Fibroblast of skin of left biceps (primary cell): ENCODE results near the gene ZNF410.
A peak's percentile ranks its signal among the peaks of the same experiment; 100 is the strongest.

Experiments
- DNase-seq, 2 experiments: peaks; one replicate each; pipeline ENCODE4 v3.0.0-alpha.2; 2013; ENCODE audit warnings: low read depth in 2 of 2

The ZNF410 gene

GRCh38 chr14:73949752-73950734 is 63.4 kb downstream of the ZNF410 start, which contains the start of the genes COQ6 and FAM161B:
Gene COQ6, plus strand, starts transcription at chr14:73950302. Its CDS starts 31 bp downstream, at chr14:73950333.
Gene FAM161B, minus strand, starts transcription at chr14:73950094. Its CDS starts 68 bp downstream, at chr14:73950026.
- DNase-seq: peak; percentile 83 to 87

DNA sequence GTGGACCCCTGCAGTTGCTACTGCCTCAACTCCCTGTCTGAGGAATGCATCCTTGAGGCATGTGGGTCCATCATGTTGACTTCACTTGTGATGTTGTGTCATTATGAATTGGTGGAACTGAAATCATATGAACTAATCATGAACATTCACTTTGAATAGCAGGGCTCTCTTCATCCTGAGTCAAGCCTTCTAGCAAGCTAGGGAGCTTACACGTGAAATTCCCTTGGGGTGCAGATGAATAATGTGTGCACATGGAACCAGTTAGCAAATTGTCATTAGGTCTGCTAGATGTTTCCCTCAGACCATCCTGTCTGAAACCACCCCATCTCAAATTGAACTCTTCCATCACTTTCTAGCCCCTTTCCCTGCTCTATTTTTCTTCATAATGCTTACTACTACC is 67.1 kb downstream of the ZNF410 start:
- DNase-seq: no peak

- DNase-seq: no peak
Observed at GRCh38 chr14:73955674-73956073, 69.0 kb downstream of the ZNF410 start.

DNA sequence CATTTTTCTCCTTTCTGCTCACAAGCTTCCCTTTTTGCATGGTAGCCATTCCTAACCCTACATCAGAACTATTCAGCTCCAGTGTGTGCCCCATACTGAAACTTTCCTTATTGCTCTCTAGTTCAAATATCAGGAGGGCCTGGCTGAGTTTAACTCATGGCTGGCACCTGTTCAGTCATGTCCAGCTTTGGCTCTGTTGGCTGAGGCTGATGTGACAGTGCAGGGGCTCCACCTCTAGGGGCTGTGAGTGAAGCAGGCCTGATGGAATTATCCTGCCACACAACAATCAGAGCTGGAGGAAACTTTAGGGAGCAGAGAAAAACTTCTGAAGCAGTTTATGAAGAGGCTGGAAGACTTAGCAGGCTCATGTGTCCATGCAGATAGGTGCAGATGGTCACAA is 71.9 kb downstream of the ZNF410 start:
- no peak for DNase-seq

DNA sequence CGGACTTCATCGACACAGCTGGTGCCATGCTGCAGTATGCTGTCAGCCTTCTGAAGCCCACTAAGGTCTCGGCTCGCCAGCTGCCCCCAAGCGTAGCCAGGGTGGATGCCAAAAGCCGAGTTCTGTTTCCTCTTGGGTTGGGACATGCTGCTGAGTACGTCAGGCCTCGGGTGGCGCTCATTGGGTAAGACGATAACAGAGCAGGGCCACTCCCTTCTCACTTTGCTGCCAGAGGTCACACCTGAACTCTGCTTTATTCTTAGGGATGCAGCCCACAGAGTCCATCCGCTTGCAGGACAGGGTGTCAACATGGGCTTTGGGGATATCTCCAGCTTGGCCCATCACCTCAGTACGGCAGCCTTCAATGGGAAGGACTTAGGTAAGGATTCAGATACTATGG is 74.5 kb downstream of the ZNF410 start:
- DNase-seq: no peak

DNA sequence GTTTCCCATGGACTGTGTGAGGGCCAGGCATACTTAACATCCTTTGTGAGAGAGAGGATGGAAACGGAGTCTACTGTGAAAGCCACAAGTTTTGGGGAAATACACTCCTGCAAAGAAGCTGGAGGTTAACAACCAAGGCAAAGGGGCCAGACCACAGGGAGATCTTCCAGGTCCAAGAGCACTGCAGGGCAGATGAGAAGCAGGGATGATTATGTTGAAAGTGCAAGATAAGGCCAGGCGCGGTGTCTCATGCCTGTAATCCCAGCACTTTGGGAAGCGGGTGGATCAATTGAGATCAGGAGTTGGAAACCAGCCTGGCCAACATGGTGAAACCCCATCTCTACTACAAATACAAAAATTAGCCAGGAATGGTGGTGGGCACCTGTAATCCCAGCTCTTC is 78.6 kb downstream of the ZNF410 start:
- no peak for DNase-seq

DNA sequence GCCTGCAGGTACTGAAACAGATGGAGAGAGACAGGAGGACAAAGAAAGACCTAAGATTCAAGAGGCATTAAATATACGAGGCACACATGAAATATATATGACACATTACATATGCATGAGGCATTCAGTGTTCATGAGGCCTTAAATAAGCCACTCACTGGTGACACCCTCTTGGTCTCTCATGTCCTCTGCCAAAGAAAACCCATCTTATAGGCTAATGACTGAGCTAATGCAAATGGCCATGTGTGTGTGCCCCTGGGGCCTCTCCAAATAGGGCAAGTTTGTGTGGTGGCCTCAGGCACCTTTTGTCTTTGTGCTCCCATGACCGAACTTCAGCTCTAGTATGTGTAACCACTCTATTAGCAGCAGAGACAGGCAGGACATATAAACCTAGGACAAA is 82.2 kb downstream of the ZNF410 start:
- no peak for DNase-seq

- no peak for DNase-seq
Observed at GRCh38 chr14:73973497-73973896, 86.8 kb downstream of the ZNF410 start.

- no peak for DNase-seq
Observed at GRCh38 chr14:73976125-73976524, 89.5 kb downstream of the ZNF410 start.

- DNase-seq: no peak
Observed at GRCh38 chr14:73977896-73978295, 91.2 kb downstream of the ZNF410 start.
